HCEC 1CT (cell line): ENCODE data around the gene SCN2A.

Source experiments
- DNase-seq: peaks from one replicate; pipeline ENCODE4 v3.0.0-alpha.2; 2017

The SCN2A gene

DNA sequence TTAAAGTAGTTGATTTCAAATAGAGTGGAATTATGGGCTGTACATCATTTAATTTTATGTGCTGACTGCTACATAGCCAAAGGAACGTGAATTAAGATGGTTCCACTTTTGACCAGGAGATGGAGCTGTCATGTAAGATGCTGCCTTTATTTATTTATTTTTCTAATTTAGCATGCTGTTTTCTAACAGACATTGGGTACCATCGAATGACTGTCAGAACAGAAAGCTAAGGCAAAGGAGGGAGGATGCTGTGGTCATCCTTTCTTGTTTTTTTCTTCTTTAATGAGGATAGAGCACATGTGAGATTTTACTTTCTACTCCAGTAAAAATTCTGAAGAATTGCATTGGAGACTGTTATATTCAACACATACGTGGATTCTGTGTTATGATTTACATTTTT lies at the start of gene SCN2A:
SCN2A (plus strand) TSS at position 185 of the 400 bp plus-strand sequence. CDS start 56,410 bp downstream, outside the sequence.
- peak; percentile 50 for DNase-seq

GRCh38 chr2:165191096-165191728 lies 48.0 kb upstream of the SCN2A start:
- DNase-seq, result no peak

DNA sequence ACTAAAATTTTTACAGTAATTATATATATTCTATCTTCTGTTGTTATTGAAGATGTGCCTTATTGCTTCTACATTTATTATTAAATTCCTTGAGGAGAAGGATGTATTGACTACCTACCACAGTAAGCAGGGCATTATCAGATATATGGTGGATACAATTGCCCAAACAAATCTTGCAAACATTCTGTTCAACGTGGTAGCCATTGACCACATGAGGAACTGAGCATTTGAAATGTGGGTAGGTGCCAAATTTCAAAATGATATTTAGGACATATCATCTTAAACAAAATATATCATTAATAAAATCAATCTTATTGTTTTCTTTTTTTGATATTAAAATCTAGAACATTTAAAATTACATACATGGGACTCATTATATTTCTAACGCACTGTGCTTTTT lies 46.5 kb upstream of the SCN2A start:
- DNase-seq, result no peak

- DNase-seq, result no peak
Observed at GRCh38 chr2:165193178-165193777, 45.9 kb upstream of the SCN2A start.

GRCh38 chr2:165196411-165196810 lies 42.8 kb upstream of the SCN2A start:
- no peak for DNase-seq

- DNase-seq, result no peak
Observed at GRCh38 chr2:165197346-165197745, 41.9 kb upstream of the SCN2A start.

DNA sequence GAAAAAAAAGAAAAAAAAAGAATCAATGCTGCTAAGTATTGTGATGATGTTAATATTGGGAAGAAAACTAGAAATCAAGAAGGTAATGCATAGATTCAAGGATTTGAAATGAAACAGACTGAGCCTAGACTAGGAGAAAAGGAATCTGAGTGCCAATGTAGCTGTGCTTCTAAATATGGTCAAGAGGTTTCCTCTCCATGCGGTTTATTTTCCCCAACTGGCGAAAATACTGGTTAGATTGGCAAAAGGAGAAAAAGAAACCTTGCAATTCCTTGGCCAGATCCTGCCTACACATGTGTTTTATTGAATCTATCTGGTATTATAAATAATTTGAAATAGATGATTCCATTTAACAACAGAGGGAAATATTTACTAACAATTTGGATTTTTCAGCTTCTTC lies 41.0 kb upstream of the SCN2A start:
- no peak for DNase-seq

GRCh38 chr2:165202239-165202638 lies 37.0 kb upstream of the SCN2A start:
- no peak for DNase-seq

DNA sequence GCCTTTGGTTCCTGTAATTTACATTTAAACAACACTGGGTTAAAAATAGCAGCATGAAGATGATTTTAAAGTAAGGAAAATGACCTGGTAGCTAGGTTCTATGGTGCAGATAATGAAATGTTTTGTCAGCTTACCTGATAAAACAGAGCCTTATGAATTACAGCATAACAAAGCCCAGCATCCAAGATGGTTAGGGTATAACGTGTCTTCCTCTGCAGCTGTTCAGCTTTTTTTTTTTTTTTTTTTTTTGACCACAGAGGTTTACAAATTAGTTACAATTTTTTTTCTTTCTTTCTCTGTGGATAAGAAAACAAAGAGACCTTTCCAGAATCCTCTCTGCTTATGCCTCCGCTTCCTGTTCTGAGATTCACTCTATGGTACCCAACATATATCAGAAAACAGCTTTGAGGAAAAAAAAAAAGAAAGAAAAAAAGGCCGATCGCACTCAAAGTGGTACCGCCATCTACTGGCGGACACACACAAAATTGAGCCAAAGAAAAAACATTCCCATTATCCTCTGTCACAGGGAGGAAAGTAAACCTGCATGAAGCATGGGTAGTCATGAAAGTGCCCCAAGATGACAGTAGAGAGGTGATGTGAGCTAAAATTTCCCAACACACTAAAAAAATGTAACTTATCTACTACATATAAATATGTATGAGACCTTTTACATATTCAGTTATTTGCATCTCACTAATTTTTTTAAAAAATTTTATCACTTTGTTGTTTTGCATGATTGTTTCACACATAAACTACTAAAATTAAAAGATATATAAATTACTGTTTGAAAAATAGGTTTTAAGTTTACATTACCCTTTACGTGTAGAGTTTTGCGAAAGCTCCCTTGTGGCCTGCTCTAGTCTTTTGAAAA lies 35.3 kb upstream of the SCN2A start, which contains the start of gene SCN3A:
SCN3A (minus strand) TSS at position 362 of the 871 bp plus-strand sequence. CDS start 27,656 bp downstream, outside the sequence.
- peak; percentile 48 for DNase-seq

- no peak for DNase-seq
Observed at GRCh38 chr2:165205865-165206264, 33.3 kb upstream of the SCN2A start.

DNA sequence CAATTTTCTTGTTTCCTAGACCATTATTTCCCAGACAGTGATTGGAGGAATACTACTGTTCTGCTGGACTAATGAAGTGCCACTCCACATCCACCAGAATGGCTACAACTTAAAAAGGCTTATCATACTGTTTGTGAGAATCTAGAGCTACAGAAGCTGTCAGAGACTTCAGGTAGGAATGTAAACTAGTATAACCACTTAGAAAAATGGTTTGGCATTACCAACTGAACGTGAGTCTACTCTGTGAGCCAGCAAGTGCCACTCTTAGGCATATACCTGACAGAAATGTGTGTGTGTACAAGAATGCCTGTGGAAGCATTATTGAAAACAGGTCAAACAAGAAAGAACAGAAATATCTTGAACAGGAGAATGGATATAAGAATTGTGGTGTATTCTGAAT lies 31.1 kb upstream of the SCN2A start:
- no peak for DNase-seq

- no peak for DNase-seq
Observed at GRCh38 chr2:165214093-165214492, 25.1 kb upstream of the SCN2A start.

- peak; percentile 20 for DNase-seq
Observed at GRCh38 chr2:165219481-165219880, 19.7 kb upstream of the SCN2A start.

DNA sequence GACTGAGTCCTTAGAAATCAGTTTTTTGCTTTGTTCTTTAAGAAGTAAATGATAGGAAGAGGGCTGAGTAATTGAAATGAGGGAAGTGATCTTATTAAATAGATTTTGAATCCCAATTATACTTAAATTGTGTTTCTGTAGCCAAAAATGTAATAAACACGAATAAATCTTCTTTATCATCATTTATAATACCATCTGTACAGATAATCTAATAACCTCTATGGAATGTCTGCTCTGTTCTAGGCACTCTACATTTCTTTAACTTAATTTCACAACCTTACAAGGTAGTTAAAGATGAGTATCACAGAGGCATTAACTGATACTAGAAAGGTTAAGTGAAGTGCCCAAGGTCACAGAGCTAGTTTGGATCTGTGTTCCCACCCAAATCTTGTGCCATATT lies 14.3 kb upstream of the SCN2A start:
- DNase-seq, result no peak

DNA sequence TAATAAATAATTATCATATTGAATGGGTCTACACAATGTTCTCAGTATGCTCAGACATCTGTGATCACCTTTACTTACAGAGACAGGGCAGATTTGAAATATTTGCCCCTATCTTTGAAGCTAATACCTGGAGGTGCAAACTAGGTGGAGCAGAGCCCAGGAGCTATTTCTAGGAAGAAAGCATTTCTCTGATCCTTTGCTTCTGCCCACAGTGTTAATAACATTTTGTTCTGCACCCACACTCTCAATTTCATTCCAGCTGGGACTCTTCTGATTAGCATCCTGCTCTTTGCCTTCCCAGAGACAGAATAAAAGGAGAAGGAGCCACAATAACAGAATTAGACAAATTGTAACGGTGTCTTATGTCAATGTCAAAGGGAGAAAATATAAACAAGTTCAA lies 11.6 kb upstream of the SCN2A start:
- DNase-seq, result no peak

DNA sequence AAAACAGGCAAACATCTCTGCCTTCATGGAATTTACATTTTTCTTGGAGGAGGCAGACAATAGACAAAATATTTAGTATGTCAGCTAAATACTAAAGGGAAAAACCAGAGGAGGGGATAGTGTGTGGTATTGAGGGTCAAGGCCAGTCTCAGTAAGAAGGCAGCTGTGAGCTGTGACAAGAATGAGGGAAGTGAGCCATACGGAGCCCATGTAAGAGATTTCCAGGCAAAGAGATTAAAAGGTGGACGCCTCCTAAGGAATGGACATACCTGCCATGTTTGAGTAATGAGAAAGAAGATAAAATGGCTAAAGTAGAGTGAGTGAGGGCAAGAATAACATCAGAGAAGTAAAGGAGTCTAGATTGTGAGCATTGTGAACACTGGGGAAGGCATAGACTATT lies 2.2 kb upstream of the SCN2A start:
- DNase-seq, result no peak

- DNase-seq, result no peak
Observed at GRCh38 chr2:165238295-165238694, 919 bp upstream of the SCN2A start.

GRCh38 chr2:165239856-165240515 lies 772 bp downstream of the SCN2A start:
- no peak for DNase-seq

- no peak for DNase-seq
Observed at GRCh38 chr2:165240916-165241315, 1.7 kb downstream of the SCN2A start.

DNA sequence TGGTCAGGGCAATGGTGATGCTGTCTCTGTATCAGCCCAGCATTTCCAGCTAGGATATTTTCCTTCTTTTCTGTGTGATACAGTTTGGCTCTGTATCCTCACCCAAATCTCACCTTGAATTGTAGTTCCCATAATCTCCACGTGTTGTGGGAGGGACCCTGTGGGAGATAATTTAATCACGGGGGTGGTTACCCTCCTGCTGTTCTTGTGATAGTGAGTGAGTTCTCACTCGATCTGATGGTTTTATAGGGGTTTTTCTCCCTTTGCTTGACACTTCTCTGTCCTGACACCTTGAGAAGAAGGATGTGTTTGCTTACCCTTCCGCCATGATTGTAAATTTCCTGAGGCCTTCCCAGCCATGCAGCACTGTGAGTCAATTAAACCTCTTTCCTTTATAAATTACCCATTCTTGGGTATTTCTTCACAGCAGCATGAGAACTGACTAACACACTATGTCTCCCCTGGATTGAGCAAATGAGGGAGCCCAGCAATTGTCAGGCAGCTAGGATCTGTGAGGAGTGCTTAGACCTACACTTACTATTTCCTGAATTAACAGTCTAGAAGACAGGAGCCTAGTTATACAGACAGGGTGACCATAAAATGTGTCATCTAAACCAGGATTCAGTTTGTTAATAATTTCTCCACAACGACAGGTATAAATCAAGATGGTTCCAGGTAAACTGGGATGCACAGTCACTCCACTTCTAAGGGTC lies 6.0 kb downstream of the SCN2A start:
- no peak for DNase-seq

- no peak for DNase-seq
Observed at GRCh38 chr2:165248238-165248637, 9.0 kb downstream of the SCN2A start.

DNA sequence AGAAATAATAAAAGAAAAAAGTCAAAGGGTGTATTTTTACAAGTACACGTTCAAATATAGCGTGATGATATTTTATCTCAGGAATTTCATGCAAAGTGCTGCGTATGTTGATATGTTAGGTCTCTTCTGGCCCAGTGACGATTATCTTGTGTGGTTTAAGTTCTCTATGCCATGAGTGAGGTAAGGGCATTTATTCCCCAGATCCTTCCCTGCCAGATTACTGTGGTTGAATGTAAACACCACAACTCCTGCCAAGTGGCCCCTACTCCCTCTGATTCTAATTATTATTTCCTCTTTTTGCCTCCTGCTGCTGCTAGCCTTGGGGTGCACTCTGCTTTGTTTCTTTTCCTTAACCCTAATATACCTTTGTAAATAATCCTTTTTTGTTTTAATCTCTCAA lies 12.2 kb downstream of the SCN2A start:
- no peak for DNase-seq

DNA sequence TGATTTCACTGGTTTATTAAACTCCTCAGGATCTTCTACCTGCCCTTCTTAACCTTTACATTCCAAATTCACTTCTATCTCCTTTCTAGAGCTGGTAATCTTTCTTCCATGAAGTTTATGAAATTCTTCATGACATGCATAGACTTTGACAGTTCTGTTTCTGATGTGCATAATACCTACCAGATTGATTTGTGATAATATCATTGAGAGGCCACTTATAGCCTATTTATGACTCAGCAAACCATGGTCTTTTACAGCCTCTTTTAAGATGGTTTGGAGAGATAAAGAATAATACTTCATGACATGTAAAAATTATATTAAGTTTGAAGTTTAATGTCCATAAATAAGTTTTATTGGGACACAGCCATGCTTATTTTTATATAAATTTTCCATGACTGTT lies 14.0 kb downstream of the SCN2A start:
- DNase-seq, result no peak
